Activated CD4-positive, alpha-beta T cell treated with anti-CD3 and anti-CD28 coated beads for 1 hour (primary cell): ENCODE measurements around the gene NDUFB8.
"Not testable (repeated sequence)": the region's sequence is repeated elsewhere in the genome, so short reads cannot be mapped to it uniquely, and the experiment has no call there.

Experiments used
- DNase-seq: peaks from one replicate; pipeline ENCODE4 v3.0.0-alpha.2; 2020

NDUFB8 gene

DNA sequence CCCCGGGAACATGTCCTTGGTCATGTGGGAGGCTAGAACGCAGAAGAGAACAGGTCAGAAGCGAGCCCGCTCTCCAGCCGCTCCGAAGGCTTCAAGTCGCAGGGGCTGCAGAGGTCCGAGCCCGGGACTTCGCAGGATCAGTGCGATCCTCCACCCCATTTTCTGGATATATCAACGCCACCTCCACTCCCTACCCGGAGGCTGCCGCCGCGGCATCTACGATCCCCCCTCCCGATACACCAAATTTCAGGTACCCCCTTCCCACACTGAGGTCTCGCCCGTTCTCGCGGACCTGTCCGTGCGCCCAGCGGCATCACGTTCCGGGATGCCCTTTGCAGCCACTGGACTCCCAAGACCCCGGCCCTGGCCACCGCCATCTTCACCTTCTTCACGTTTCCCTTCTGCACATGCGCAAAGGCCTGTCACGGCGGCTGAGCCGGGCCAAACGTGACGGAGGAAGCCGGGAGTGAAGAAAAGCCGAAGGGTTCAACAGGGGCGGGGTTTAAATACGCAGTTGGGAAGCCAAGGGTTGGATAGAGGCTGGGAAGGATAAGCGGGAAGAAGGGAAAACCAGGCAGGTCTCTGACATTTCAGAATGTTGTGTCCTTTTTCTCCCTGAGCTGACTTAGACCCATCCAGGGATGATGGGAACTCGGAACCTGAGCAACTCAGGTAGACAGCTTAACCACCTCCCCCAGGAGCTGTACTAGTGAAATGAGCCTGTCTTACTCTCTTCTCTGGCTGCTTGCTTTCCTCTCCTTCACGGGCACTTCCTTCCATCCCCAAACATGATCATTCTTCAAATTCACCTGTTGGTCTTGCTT, at the start of gene NDUFB8:
NDUFB8 (minus strand) TSS at position 397 of the 824 bp plus-strand sequence; CDS start at position 377, 20 bp downstream.
- peak; percentile 78 for DNase-seq

DNA sequence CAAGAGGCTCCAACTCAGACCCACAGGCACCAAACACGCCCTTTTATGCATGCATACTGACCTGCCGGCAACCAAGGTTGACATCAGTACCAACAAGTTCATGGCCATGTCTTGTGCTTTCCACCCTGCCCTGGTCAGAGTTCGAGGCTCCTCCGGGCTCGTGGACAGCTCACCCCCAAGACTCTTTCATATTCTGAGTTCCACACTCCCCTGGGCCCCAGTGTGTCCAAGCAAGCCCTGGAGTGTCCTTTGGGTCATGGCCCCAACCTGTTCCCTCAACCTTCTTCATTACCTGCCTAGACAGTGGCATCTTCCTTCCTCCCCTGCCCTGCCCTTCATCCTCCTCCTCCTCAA, 46.6 kb upstream of the NDUFB8 start:
- DNase-seq, result no peak

DNA sequence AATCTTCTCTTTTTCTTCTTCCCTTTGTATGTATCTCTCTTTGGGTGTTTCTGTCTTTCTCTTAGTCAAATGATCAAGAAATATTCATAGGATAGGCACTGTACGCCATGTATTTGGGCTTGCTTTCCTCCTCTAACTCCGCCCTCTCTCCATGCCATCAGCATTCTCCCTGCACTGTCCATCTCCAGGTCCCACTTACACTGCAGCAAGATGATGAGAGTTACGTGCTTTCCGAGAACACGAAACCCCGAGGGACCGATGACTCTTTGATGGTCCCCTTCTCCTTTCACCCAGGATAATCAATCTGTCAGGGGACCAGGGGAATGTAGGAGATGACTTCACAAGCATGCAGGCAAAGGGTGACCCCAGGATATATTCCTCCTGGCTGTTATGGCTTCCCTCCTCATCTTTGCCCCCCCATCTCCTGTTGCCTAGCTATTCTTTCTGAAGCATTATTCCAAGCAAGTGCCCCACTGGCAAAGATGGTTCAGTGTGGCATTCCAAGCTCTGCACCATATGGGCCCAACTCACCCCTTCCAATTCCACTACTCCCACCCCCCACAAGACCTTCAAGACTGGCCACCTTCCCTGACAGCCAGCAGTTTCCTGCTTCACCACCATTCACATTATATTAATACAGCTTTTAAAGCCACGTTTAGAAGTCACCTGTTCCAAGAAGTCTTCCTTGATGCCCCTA, 46.1 kb upstream of the NDUFB8 start:
- no peak for DNase-seq

DNA sequence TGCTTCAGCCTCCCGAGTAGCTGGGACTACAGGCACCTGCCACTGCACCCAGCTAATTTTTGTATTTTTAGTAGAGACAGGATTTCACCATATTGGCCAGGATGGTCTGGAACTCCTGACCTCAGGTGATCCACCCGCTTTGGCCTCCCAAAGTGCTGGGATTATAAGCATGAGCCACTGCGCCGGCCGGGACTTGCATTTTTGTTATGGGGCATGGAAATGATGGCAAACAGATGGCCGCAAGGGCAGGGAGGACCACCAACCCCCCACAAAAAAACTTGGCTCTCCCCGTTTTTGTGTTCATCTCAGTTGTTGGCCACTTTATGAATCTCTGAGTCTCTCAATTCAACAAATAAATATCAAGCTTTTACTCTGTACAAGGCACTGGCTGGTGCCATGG, 45.5 kb upstream of the NDUFB8 start:
- not testable (repeated sequence) for DNase-seq

DNA sequence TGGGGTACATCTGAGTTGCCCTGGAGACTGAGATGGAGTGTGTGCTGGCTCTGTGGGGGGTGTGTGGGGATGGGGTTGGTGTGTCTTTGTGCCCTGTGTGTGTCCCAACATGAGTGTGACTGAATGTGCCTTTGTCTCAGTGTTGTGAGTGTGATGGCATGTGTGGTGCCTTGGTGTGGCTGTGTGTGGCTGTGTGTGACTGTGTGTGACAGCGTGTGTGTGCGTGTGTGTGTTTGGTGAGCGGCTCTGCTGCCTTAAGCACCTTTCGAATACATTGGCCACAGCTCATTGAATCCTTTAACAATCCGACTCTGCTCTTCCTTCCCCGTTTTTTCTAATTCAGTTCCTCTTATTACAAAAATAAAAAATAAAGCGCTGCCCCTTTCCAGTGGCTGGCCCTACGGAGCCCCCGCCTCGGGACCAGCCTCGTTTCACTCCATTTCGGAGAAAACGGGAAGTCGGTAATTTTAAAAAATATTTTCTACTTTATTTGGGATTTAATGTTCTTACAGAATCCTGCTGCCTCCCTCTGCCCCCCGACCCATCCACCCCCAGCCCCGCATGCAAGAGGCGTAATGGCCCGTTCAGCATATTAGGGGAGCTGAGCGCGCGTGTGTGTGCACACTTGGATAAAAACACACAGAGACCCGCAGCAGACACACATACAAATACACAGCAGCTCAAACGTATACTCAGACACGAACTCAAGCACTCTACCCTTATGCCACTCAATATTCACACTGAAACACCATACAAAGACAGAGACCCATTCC, 41.6 kb upstream of the NDUFB8 start:
- DNase-seq, result no peak

DNA sequence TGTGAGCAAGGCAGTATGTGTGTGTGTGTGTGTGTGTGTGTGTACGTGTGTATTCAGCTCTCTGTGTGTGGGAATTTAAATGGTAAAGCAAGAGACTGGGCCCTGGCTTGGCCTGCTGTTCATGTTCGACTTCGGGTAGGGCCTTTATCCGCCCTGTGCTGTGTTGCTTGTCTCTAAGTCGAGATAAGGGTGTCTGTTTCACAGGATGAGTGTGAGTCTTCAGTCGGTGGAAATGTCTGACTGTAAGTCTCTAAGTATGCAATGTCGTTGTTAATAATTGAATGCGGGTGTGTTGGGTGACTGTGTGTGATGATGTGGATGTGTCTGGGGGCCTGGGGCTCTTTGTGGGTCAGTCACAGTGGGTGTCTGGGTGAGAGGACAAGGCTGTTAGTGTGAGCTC, 40.8 kb upstream of the NDUFB8 start:
- DNase-seq, result no peak

DNA sequence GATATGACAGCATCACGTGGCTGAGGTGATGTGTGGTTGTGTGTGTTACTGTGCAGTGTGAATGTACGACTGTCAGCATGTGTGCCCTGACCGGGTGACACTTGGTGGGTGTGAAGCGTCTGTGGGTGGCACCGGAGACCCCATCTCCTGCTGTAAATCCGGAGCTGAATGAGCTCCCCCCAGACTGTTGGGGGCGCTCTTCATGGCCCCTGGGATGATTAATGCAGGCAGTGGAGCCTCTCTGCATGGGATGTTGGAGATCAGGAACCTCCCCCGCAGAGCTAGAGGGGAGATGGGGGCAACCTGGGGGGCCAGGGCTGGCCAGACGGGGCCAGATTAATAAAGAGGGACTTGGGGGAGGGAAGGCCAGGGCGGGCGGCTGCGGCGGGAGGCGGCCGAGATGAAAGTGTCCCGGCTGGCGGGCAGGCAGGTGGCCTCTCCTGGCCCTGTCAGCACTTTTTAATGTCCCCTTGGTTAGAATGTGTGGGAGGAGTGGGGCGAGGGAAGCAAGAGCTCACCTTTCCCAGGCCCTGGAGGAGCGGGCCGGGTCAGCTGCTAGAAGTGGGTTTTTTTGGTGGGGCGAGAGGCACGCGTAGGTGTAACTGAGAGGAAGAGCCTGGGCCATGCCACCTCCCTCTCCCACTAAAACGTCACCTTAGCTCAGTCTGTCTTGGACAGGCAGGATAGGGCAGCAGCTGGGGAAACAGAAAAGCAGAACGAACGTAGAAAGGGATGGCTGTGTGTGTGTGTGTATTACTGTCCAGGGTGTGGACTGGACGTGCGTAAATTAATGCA, 40.2 kb upstream of the NDUFB8 start:
- DNase-seq, result no peak

GRCh38 chr10:100568912-100569311, 39.2 kb upstream of the NDUFB8 start:
- DNase-seq, result no peak

DNA sequence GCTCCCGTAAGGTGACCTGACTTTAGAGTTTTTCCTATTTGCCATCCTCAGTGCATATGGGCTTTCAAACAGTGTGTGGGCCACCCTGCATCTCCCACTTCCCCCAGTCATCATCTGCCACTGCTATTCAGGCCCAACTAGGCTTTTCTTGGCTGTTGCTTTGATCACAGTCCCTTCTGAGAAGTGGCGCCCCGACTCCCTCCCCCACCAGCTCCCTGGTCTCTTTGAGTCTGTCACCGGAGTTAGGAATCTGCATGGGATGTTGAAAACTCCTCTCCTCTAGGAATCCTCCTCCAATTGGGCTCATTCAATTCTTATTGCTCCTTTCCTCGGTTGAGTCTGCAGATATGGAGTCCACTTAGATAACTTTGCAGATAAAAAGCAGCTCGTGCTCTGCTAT, 38.2 kb upstream of the NDUFB8 start:
- DNase-seq, result no peak

GRCh38 chr10:100567249-100567648, 37.6 kb upstream of the NDUFB8 start:
- no peak for DNase-seq

DNA sequence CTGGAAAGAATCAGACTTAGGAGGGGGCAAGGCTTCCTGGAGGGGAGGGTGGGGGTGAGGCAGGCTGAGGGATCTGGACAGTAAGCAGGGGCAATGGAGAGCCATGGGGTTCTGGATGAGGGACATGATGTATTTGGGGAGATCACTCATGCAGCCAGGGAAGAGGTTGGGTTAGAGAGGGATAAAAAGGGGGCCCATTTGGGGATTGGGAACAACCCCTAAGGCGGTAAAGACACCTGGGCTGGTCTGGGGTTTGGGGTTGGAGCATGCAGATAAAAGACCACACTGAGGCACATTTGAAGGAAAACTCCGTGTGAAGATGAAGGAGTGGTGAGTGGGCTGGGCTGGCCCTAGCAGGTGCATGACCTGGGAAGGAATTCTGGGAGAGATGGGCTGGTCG, 36.9 kb upstream of the NDUFB8 start:
- no peak for DNase-seq

DNA sequence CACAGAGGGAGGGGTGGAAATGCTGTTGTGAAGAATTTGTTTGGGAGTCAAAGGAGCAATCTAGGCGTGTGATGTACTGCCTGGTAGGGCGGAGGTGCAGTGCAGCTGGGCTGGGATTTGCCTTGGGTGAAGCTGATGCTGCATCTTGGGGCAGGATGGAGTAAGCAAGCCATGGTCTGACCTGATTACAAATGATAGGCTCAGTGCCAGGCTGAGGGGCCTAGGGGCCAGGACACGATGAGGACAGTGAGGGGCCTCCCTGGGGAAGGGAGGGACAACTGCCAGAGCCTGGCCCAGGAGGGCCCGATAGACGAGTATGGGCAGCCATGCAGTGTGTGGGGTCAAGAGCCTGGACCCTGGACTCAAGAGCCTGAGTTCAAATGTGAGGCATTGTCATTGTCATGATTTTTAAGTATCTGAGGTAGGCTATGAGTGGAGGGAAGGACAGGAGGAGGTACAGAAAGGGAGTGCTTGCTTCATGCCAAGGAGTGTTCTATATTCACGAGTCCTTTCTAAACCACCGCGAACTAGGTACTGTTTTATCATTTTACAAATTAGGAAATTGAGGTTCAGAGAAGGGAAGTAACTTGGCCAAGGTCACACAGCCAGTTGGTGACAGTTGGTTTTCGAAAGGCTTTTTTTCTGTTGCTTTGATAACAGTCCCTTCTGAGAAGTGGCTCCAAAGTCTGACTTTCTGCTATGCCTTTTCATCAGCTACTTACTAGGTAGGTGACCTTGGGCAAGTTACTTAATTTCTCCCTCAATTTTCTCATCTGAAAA, 35.7 kb upstream of the NDUFB8 start:
- no peak for DNase-seq

DNA sequence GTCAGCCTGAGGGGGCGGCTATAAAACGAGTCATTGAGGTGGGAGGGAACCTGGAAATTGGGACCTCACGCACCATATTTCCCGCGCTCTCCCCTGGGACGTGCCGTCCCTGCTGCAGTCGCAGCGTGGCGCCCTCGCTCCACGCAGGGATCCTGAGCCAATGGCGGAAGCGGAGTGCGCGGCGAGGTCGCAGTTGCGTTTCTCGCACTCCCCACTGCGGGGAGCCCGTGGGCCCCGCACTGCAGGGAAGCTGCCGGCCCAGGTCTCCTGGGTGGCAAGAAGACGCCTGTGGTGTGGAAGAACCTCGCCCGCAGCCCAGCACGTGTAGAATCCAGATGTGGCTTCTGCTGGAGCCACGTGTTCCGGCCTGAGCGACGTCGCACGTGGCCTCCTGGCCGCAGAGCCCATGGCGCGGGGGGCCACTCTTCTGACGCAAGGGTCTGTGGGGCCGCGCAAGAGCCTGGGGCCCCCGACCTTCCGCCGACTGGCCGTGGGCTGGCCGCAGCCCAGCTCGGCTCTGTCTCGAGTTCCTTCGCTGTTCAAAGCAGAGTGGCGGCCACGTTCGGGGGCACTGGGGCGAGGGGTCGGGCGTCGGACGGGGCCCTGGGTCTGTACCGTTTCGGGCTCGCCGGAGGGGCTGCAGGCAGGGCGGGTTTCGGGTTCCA, 32.5 kb upstream of the NDUFB8 start:
- peak; percentile 68 for DNase-seq

DNA sequence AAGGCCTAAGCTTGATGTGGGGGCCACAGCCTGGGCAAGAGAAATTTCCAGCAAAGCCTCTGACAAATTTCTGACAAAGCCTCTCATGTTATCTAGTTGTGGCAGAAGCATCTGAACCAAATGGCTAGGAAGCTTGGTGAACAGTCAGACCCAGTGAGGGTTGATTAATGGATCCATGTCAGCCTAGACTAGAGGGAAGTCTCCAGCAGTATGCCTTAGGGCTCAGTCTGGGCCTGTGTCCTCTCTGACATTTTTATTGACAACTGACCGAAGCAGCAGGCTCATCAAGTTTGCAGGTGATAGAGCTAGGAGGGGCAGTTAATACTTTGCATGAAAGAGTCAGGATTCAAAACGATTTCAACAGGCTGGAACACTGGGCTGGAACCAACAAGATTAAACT, 31.3 kb upstream of the NDUFB8 start:
- no peak for DNase-seq

- no peak for DNase-seq
Observed at GRCh38 chr10:100560248-100560647, 30.6 kb upstream of the NDUFB8 start.

- no peak for DNase-seq
Observed at GRCh38 chr10:100554902-100555301, 25.2 kb upstream of the NDUFB8 start.

DNA sequence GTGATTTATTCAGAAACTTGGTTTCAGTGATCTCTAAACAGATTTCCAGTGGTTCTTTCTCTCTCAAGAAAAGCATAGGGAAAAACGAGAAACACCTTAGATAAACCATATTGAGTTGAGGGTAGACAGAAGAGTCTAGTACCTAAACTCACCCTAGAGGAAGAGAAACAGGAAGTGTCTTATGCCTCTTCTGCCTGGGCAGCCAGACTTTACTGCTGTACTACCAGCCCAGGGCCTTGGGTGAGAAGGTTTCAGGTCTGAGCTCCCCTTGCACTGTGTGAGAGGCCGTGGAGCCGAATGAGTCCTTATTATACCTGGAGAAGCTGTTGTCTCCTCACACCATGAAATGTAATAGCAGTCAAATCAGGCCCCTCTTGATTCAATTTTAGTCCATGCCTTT, 24.3 kb upstream of the NDUFB8 start:
- DNase-seq, result no peak

DNA sequence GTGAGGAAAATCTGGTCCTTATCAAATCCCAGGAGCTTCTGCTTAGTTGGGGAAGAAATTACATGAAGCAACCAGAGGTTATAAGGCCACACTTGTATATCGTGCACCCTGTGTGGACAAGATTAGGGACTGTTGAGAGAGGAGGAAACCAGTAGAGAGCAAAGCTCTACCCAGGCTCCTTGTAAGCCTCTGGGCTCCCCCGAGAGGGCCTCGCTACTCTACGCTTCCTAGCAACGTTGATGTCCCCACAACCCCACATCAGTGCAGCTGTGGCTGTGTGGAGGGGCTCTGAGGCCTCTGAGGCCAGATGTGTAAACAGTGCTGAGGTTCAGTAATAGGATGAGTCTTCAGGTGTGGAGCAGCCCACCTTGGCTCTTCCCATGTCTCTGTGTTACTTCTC, 22.1 kb upstream of the NDUFB8 start:
- no peak for DNase-seq

DNA sequence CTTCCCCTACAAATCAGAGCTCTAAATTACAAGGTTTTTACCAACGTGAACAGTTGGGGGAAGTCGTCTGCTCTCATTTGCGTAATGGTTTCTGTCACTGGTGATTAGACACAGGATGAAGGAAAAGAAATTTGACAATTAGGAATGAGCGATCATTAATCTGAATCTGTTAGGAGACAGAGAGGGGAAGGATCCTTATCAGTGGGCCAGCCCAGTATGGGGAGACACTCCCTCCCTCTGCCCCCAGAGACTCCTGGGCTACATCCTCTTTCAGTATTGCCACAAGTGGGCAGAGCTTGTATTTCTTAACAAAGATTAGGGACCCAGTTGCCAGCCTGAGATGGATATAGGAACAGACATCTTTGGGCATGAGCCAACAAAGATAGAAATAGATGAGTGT, 21.5 kb upstream of the NDUFB8 start:
- DNase-seq, result no peak

DNA sequence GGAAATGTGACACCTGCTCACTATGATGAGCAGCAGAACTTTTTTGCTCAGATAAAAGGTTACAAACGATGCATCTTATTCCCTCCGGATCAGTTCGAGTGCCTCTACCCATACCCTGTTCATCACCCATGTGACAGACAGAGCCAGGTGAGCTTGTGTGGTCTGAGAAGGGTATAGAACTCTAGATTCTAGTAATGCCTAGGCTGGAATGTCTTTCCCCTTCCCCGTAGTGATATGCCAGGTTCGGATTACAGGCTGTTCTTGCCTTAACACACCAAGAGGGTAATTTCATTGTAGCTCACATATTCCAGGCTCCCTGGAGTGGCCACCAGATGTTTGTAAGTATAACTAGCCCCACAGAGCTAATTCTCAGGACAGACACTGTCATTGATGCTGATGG, 15.3 kb upstream of the NDUFB8 start:
- DNase-seq, result no peak

- no peak for DNase-seq
Observed at GRCh38 chr10:100537475-100537874, 7.8 kb upstream of the NDUFB8 start.
